GM12891 (cell line): Measurements from ENCODE around the gene C15orf62. TPM values are rescaled to one million over a fixed set of nuclear protein-coding genes. Genes with fewer than 3 reads are reported as not detected.

Source experiments
- DNase-seq: peaks from one replicate; pipeline ENCODE4 v3.0.0; 2011; ENCODE audit warnings: low spot score; ENCODE audit not compliant: insufficient read length
- FAIRE-seq: peaks from 2 replicates; lab custom pipeline; 2011; peaks lifted over from hg19 to GRCh38; lab: Jason Lieb, UNC
- PAX5 ChIP-seq: IDR thresholded peaks from 2 replicates; pipeline ENCODE4 v1.6.1; 2011; ENCODE audit warnings: low read length, moderate library complexity, mild to moderate bottlenecking; ENCODE audit not compliant: insufficient read depth, severe bottlenecking
- POLR2A ChIP-seq: IDR thresholded peaks from 2 replicates; pipeline ENCODE4 v1.6.1; 2011; ENCODE audit warnings: low read depth, low read length, control low read depth
- POLR2AphosphoS5 ChIP-seq: IDR thresholded peaks from 2 replicates; pipeline ENCODE4 v1.6.1; 2011; ENCODE audit warnings: low read depth, low read length, control low read depth
- POU2F2 ChIP-seq: IDR thresholded peaks from 2 replicates; pipeline ENCODE4 v1.6.1; 2011; ENCODE audit warnings: low read depth, mild to moderate bottlenecking, control low read depth, low read length, moderate library complexity
- SPI1 ChIP-seq: IDR thresholded peaks from 2 replicates; pipeline ENCODE4 v1.6.1; 2011; ENCODE audit warnings: low read depth, low read length, control low read depth
- TAF1 ChIP-seq: IDR thresholded peaks from 2 replicates; pipeline ENCODE4 v1.6.1; 2011; ENCODE audit warnings: low read depth, low read length, control low read depth
- polyA plus RNA-seq: library from polyadenylated mRNA; unstranded; fragments of >200 nt; gene quantifications from one replicate; pipeline ENCODE4 v1.2.1, GENCODE V29; 2012; ENCODE audit warnings: low read depth, missing spikeins, inconsistent platforms; ENCODE audit not compliant: missing spikeins

The C15orf62 gene, protein sequence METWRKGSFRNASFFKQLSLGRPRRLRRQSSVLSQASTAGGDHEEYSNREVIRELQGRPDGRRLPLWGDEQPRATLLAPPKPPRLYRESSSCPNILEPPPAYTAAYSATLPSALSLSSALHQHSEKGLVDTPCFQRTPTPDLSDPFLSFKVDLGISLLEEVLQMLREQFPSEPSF
- 0.89 TPM for polyA plus RNA-seq

GRCh38 chr15:40769274-40770146 lies at the start of gene C15orf62:
C15orf62 (plus strand) TSS chr15:40769980; CDS start chr15:40770496, 516 bp downstream.
- TF ChIP-seq SPI1: no peak
- no peak for TF ChIP-seq TAF1
- peak; percentile 50 for TF ChIP-seq PAX5
- TF ChIP-seq POLR2A: 0 out of 2 replicates have a peak, but pooled peaks have one; percentile 11
- no peak for TF ChIP-seq POU2F2
- 0 out of 2 replicates have a peak, but pooled peaks have one; percentile 16 for TF ChIP-seq POLR2AphosphoS5
- FAIRE-seq: peak; percentile 92
- DNase-seq: peak; percentile 57

DNA sequence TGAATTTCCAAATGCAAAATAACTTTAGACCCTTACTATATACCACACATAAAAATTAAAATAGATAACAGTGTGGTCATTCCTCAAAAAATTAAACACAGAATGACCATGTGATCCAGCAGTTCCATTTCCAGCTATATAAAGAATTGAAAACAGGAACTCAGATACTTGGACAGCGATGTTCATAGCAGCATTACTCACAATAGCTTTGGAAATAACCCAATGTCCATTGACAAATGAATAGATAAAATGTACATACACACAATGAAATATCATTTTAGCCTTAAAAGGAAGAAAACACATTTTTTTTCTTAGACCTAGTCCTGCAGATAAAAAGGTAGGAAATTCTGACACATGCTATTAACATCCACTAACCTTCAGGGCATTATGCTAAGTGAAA lies 48.1 kb upstream of the C15orf62 start:
- TF ChIP-seq PAX5 (no peak), SPI1 (no peak), POLR2A (no peak), POLR2AphosphoS5 (no peak), POU2F2 (no peak), TAF1 (no peak)
- DNase-seq (no peak), FAIRE-seq (no peak)

DNA sequence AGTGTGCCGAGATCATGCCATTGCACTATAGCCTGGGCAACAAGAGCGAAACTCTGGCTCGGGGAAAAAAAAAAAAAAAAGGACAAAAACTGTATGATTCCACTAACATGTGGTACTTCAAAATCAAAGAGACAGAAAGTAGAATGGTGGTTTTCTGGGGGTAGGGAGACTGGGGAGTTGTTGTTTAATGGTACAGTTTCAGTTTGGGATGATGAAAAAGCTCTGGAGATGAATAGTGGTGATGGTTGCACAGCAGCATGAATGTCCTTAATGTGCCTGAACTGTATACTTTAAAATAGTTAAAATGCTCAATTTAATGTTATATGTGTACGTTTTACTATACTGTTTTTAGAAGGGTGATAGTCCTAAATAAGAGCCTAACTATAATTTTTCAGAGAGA lies 47.4 kb upstream of the C15orf62 start:
- TF ChIP-seq POU2F2 (no peak), SPI1 (no peak), POLR2AphosphoS5 (no peak), TAF1 (no peak), POLR2A (no peak), PAX5 (no peak)
- FAIRE-seq: no peak
- no peak for DNase-seq

GRCh38 chr15:40722934-40723333 lies 46.8 kb upstream of the C15orf62 start:
- FAIRE-seq (no peak), DNase-seq (no peak)
- no peak for TF ChIP-seq SPI1
- TF ChIP-seq PAX5: no peak
- no peak for TF ChIP-seq TAF1
- TF ChIP-seq POLR2AphosphoS5: no peak
- TF ChIP-seq POLR2A: no peak
- TF ChIP-seq POU2F2: no peak

- FAIRE-seq (no peak), DNase-seq (no peak)
- no peak for TF ChIP-seq POU2F2
- TF ChIP-seq PAX5: no peak
- no peak for TF ChIP-seq POLR2AphosphoS5
- TF ChIP-seq POLR2A: no peak
- TF ChIP-seq SPI1: no peak
- TF ChIP-seq TAF1: no peak
Observed at GRCh38 chr15:40723919-40724318, 45.9 kb upstream of the C15orf62 start.

DNA sequence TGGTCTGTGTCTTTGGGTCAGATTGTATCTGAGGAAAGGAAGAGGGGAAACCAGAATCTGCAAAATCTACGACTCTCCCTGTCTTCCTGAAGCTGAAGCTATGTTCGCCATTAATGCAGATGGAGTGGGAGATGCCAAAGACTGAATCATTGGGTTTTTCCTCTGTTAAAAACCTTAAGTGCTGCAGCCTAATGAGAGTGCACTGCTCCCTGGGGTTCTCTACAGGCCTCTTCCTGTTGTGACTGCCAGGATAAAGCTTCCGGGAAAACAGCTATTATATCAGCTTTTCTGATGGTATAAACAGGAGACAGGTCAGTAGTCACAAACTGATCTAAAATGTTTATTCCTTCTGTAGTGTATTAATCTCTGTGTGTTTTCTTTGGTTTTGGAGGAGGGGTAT lies 38.7 kb upstream of the C15orf62 start:
- no peak for FAIRE-seq
- TF ChIP-seq PAX5: no peak
- no peak for TF ChIP-seq POU2F2
- no peak for TF ChIP-seq POLR2AphosphoS5
- no peak for TF ChIP-seq SPI1
- no peak for TF ChIP-seq TAF1
- no peak for TF ChIP-seq POLR2A
- no peak for DNase-seq

DNA sequence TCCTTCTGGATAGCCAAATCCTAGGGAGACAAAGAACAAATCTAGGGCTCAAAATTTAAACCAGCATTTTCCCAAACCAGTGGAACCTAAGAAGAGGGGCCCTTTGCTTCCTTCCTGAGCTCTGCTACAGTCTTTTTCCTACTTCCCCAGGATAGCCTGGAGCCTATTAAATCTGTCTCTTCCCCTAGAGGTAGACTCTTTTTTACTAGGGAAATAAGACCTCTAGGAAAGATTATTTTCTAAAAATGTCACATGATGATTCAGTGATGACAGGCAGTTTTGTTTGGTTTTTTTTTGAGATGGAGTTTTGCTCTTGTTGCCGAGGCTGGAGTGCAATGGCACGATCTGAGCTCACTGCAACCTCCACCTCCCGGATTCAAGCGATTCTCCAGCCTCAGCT lies 33.2 kb upstream of the C15orf62 start:
- TF ChIP-seq PAX5: no peak
- TF ChIP-seq POLR2A: no peak
- TF ChIP-seq POU2F2: no peak
- TF ChIP-seq POLR2AphosphoS5: no peak
- DNase-seq (no peak), FAIRE-seq (no peak)

DNA sequence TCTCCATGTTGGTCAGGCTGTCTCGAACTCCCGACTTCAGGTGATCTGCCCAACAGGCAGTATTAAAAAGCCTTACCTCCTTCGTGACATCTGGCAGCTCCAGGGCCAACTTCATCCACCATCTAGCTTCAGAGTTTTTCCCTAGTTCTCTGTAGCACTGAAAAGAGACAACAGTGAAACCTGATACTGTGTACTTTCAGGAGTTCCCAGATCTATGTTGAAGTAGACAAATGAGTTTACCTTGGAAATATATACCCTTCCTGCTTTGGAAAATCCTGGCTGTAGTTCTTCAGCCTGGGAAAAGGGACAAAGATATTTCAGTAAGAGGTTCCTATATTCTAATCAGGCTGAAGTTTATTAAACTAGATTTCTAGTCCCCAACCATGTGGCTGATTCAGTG lies 32.7 kb upstream of the C15orf62 start:
- FAIRE-seq: no peak
- TF ChIP-seq POU2F2: no peak
- TF ChIP-seq POLR2AphosphoS5: no peak
- no peak for TF ChIP-seq TAF1
- no peak for TF ChIP-seq PAX5
- TF ChIP-seq POLR2A: no peak
- no peak for TF ChIP-seq SPI1
- DNase-seq: no peak

- FAIRE-seq (no peak), DNase-seq (no peak)
- TF ChIP-seq POLR2A (no peak), POLR2AphosphoS5 (no peak), TAF1 (no peak), PAX5 (no peak), POU2F2 (no peak), SPI1 (no peak)
Observed at GRCh38 chr15:40739047-40739446, 30.7 kb upstream of the C15orf62 start.
